Measurements from ENCODE around the gene ZMAT3. TPM values are rescaled to one million over a fixed set of nuclear protein-coding genes. Genes with fewer than 3 reads are reported as not detected.

ZMAT3 gene, protein sequence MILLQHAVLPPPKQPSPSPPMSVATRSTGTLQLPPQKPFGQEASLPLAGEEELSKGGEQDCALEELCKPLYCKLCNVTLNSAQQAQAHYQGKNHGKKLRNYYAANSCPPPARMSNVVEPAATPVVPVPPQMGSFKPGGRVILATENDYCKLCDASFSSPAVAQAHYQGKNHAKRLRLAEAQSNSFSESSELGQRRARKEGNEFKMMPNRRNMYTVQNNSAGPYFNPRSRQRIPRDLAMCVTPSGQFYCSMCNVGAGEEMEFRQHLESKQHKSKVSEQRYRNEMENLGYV
- 18.7 and 22.2 TPM in 2 replicates for total RNA-seq

DNA sequence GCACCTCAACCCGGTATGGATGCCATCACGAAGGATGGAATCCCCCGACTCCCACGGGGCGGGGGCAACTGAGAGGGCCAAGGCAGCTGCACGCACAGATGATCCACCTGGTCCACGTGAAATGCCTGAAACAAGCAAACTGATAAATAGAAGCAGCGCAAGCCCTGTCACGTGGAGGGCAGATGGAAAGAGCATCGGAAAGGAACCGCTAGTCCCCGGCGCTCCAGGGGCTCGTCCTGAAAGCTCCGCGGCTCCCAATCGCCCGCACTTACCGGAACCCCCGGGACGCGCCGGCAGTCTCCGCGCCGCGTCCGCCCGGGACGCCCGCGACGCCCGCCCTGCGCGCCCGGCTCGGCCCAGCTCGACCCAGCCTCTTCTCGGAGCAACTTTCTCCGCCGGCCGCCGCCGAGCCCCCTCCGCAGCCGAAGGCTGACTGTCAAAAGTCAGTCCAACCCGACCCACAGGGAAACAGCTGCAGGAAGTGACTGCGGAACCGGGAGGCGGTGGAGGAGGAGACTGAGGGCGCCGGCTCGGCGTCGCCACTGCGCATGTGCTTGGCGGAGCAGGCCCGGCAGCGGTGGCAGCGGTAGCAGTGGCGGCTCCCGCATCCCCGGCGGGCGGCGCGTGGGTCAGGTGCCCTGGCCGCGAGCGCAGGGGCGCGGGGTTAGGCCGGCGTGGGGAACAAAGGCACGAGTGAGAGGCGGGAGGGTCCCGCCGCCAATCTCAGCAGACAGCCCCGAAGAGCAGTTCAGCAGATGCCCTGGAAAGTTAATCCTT, at the start of gene ZMAT3:
Gene ZMAT3, minus strand, starts transcription at position 487 of the 777 bp plus-strand sequence. CDS start 4,057 bp downstream, outside the sequence.
- DNase-seq (ENCODE audit: low read depth in 2 of 2): peak; percentile 94

DNA sequence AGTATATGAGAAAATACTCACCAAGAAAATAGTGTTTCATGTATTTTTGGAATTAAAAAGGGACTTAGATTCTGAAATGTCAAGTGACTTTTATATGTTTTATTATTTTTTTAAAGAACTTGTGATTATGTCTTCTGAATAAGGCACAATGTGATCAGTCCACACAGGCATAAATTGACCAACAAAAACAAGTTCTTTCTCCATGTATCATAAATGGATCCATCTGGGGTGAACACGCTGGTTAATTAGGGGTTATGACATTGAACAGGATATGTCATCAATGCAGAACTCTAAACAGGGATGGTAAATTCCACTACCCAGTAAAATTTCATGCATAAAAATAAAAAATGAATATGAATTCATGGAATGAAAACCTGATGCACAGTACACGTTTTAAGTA, 45.2 kb upstream of the ZMAT3 start:
- DNase-seq (ENCODE audit: low read depth in 2 of 2): no peak

DNA sequence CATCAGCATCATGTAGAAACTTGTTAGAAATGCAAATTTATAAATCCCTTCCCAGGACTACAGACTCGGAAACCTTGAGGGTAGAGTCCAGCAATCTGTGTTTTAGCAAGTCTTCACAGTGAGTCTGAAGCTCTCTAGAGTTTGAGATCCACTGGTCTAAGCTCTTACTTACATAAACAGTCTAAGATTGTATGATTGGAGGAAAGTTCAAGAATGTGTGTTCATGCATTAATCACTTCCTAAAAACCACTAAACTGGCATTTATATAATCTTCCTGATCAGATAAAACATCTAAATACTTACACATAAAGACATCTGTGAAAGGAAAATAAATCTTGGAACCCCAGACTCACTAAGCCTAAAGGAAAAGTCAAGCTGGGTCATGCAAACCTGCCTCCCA, 43.8 kb upstream of the ZMAT3 start:
- peak in 1 of 2 donors; percentile 60 for DNase-seq (ENCODE audit: low read depth in 2 of 2)

GRCh38 chr3:179113903-179114302, 42.3 kb upstream of the ZMAT3 start:
- DNase-seq (ENCODE audit: low read depth in 2 of 2): no peak

DNA sequence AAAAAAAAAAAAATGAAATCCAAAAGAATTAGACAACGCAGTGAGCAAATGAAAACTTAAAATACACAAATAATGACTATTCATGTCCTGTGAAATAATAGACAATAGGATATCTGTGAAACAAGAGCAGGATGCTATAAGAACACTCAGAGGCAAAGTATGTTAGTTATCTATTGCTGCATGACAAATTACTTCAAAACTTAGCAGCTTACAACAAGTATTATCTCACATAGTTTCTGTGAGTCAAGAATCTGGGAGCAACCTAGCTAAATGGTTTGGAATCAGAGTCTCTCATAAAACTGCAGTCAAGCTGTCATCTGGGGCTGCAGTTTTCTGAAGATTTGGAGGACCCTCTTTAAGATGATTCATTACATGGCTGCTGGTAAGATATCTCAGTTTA, 36.5 kb upstream of the ZMAT3 start:
- peak in 1 of 2 donors; percentile 65 for DNase-seq (ENCODE audit: low read depth in 2 of 2)

DNA sequence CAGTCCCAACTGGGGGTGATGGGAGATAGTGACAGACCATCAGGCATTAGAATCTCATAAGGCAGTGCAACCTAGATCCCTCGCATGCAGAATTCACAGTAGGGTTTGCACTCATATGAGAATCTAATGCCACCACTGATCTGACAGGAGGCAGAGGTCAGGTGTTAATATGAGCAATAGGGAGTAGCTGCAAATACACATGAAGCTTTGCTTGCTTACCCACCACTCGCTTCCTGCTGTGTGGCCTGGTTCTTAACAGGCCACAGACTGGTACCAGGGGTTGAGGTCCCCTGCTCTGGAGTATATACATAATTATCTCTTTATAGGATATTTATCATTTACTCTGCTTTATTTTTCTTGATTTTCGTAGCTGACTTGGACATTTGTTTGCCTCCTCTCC, 36.0 kb upstream of the ZMAT3 start:
- DNase-seq (ENCODE audit: low read depth in 2 of 2): peak in 1 of 2 donors; percentile 8

GRCh38 chr3:179105881-179106280, 34.3 kb upstream of the ZMAT3 start:
- no peak for DNase-seq (ENCODE audit: low read depth in 2 of 2)

GRCh38 chr3:179100652-179101051, 29.0 kb upstream of the ZMAT3 start:
- peak in 1 of 2 donors; percentile 11 for DNase-seq (ENCODE audit: low read depth in 2 of 2)

GRCh38 chr3:179098388-179099077, 26.9 kb upstream of the ZMAT3 start:
- DNase-seq (ENCODE audit: low read depth in 2 of 2): peak in 1 of 2 donors; percentile 32

DNA sequence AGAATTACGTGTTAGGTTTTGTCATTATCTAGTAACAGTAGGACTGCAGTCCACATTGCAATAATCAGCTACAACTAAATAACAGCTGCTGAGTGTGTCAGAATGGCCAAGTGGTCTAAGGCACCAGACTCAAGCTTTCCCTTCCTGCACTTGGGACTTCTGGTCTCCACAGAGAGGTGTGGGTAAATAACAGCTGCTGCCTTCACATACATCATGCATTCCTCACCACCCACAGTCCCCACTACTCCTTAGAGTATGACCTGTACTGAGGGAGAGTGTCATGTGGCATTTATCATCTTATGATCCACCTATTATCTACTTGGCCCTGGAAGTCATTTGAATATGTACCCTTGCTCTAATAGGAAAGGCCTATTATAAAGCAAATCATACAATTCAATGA, 22.2 kb upstream of the ZMAT3 start:
- no peak for DNase-seq (ENCODE audit: low read depth in 2 of 2)

DNA sequence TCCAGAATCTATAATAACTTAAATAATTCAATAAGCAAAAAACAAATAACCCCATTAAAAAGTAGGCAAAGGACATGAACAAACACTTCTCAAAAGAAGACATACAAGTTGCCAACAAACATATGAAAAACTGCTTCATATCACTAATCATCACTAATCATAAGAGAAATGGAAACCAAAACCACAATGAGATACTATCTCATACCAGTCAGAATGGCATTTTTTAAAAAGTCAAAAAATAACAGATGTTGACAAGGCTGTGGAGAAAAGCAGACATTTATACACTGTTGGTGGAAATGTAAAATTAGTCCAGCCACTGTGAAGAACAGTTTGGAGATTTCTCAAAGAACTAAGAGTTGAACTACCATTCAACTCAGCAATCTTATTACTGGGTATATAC, 19.5 kb upstream of the ZMAT3 start:
- no peak for DNase-seq (ENCODE audit: low read depth in 2 of 2)

- no peak for DNase-seq (ENCODE audit: low read depth in 2 of 2)
These were observed 16.7 kb upstream of the ZMAT3 start for GRCh38 chr3:179088306-179088705.

- no peak for DNase-seq (ENCODE audit: low read depth in 2 of 2)
These were observed 12.4 kb upstream of the ZMAT3 start for GRCh38 chr3:179083977-179084376.

GRCh38 chr3:179082416-179082815, 10.8 kb upstream of the ZMAT3 start:
- no peak for DNase-seq (ENCODE audit: low read depth in 2 of 2)

DNA sequence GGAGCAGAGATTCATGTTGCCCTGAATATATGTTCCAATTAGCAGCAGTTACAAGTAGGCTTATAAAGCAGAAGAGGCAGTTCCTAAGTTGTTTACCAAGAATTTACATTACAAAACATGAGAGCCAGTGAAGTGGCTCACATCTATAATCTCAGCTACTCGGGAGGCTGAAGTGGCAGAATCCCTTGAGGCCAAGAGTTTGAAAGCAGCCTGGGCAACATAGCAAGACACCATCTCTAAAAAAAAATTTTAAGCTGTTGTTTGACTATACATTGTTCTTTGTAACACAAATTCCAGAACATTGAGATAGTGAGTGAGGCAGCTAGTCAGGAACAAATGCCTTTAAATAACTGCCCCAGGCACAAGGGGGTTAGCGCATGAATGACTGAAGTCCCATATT, 10.3 kb upstream of the ZMAT3 start:
- no peak for DNase-seq (ENCODE audit: low read depth in 2 of 2)

GRCh38 chr3:179079537-179079936, 7.9 kb upstream of the ZMAT3 start:
- DNase-seq (ENCODE audit: low read depth in 2 of 2): no peak

DNA sequence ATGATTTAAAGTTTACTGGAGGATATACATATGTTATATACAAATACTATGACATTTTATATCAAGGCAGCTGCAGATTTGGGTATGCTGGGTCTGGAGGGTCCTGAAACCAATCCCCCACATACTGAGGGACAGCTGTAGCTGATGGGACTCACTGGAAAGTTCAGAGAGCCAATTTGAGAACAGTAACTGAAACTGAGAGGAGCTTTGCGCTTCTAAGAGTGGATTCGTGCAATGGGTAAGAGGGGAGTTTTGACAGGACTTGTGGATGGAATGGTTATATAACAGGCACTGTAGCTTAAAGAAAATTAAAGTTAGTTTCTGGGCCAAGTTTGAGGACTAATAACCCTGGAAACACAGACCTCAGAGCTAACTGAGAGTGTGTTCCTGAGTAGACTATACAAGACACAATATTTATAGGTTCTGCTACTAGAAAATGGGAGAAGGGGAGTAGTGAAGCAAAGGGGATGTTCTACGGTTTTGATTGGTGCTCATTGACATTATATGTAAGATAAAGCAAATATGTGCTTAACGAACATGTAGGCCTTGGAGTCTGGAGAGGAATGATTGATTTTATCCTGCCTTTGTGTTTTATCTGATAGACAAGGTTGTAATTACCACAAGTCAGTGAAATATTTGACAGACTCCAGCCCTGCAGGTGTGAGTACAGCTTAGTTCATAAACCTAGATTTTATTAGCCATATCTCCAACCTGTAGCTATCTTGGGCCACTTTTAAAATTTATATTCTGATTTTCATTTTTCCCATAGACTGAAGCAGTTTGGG, 4.8 kb upstream of the ZMAT3 start:
- no peak for DNase-seq (ENCODE audit: low read depth in 2 of 2)

DNA sequence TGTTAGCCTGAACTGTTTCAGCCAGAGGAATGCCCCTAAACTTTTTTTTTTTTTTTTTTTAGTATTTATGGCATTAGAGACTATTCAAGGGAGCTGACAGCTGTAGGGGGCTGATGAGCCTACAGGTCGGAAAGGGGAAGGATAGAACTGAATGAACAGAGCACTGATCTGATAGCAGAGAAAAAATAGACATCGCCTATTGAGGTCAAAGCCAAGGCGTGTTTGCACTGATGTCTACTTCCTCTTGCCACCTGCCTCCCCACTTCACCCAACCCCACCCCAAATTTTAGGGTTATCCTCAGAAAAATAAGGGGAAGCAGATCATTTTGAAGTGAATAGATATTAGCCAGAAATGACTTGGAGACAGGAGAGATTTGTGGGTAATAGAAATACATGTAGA, 3.0 kb upstream of the ZMAT3 start:
- DNase-seq (ENCODE audit: low read depth in 2 of 2): no peak

GRCh38 chr3:179073816-179074215, 2.2 kb upstream of the ZMAT3 start:
- DNase-seq (ENCODE audit: low read depth in 2 of 2): no peak

DNA sequence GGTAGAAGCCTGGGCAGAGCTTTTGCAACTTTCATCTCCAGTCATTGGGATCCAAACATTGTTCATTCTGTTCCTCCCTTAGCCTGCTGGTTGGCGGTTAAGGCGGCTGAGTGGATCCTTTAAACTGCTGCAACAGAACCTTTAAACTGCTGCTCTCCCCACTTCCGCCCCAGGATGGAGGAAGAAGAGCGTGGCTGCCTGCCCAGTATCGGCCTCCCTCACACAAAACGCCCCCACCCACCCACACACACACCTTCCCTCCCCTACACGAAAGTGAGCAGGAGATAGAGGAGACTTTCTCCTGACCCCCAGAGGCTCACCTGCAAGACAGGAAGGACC, 460 bp upstream of the ZMAT3 start:
- DNase-seq (ENCODE audit: low read depth in 2 of 2): peak; percentile 27 to 31

DNA sequence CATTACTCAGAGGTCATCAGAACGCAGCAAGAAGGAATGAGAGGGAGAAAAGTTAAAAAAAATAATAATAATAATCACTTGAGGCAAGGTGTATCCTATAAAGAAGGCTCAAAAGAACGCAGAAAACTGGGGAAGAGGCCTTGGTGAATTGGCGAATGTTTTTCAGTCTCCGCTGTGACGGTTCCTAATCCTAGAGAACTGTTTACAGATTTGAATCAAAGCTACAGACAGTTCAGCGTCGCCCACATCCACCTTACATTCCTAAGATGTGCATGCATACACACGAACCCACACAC, 634 bp downstream of the ZMAT3 start:
- no peak for DNase-seq (ENCODE audit: low read depth in 2 of 2)

All from lung microvascular endothelial cell (primary cell).